OCI-LY3 (cell line): Measurements from ENCODE around the gene RTTN.

Experiments used
- H2AFZ ChIP-seq: fragments of 200-600, 300-600 bp; shearing (Covaris generic); 2 replicates; pipeline ENCODE4 v1.6.0; 2014; ENCODE audit warnings: antibody characterized with exemption, low read depth, low read length
- H3K27ac ChIP-seq: fragments of 200-600, 300-600 bp; sonication (generic); 2 replicates; pipeline ENCODE4 v1.5.1; 2014; ENCODE audit warnings: mild to moderate bottlenecking, low read length, moderate library complexity, mixed read lengths
- H3K27me3 ChIP-seq: fragments of 200-600, 300-600 bp; sonication (generic); 2 replicates; pipeline ENCODE4 v1.6.1; 2014; ENCODE audit warnings: low read depth, low read length, mixed read lengths
- H3K36me3 ChIP-seq: fragments of 200-600, 300-600 bp; sonication (generic); replicated peaks from 2 replicates; pipeline ENCODE3; 2014; ENCODE audit warnings: low read depth, low read length, mixed read lengths
- H3K4me1 ChIP-seq: fragments of 300-600, 200-600 bp; sonication (generic); 2 replicates; pipeline ENCODE4 v1.6.1; 2014; ENCODE audit warnings: low read length, mixed read lengths
- H3K4me2 ChIP-seq: fragments of 200-600, 300-600 bp; sonication (generic); 2 replicates; pipeline ENCODE4 v1.6.1; 2014; ENCODE audit warnings: low read length, mixed read lengths
- H3K4me3 ChIP-seq: fragments of 300-600, 200-600 bp; sonication (generic); 2 replicates; pipeline ENCODE4 v1.5.1; 2014; ENCODE audit warnings: antibody characterized with exemption, mild to moderate bottlenecking, low read length, moderate library complexity
- H3K79me2 ChIP-seq: fragments of 300-600, 200-600 bp; shearing (Covaris generic); 2 replicates; pipeline ENCODE4 v1.6.1; 2014; ENCODE audit warnings: mild to moderate bottlenecking, low read length, mixed read lengths
- H3K9ac ChIP-seq: fragments of 300-600, 200-600 bp; shearing (Covaris generic); 2 replicates; pipeline ENCODE4 v1.6.0; 2014; ENCODE audit warnings: mild to moderate bottlenecking, low read length, moderate library complexity
- H3K9me3 ChIP-seq: fragments of 200-600, 300-600 bp; shearing (Covaris generic); 2 replicates; pipeline ENCODE4 v1.6.1; 2014; ENCODE audit warnings: low read length, mixed read lengths; ENCODE audit not compliant: insufficient read depth
- H4K20me1 ChIP-seq: fragments of 200-600, 300-600 bp; sonication (generic); 2 replicates; pipeline ENCODE4 v1.6.1; 2016; ENCODE audit warnings: low read length, mixed read lengths; ENCODE audit not compliant: insufficient read depth
- CTCF ChIP-seq: fragments of 200-600, 300-600 bp; sonication (generic); IDR thresholded peaks from 2 replicates; pipeline ENCODE4 v1.5.1; 2014; ENCODE audit warnings: antibody characterized with exemption, low read length, low read depth
- EZH2phosphoT487 ChIP-seq: fragments of 200-600 bp; shearing (Covaris generic); IDR thresholded peaks from 2 replicates; pipeline ENCODE4 v1.6.1; 2018; ENCODE audit warnings: antibody characterized with exemption, mixed run types, low read depth

Gene RTTN

GRCh38 chr18:70021498-70021897, 184.0 kb downstream of the RTTN start:
- Histone ChIP-seq H3K36me3 (peaks cover 82% of the 10 kb centered on the region), H3K27ac (no peak overlapping the region), H3K9me3 (no peaks in the 10 kb centered on the region), H3K4me2 (no peak overlapping the region), H3K4me1 (no peaks in the 10 kb centered on the region), H2AFZ (no peak overlapping the region), H4K20me1 (no peaks in the 10 kb centered on the region), H3K79me2 (no peaks in the 10 kb centered on the region), H3K27me3 (no peaks in the 10 kb centered on the region), H3K4me3 (no peak overlapping the region), H3K9ac (no peak overlapping the region)
- TF ChIP-seq CTCF (no peak), EZH2phosphoT487 (no peak)

- H3K79me2 ChIP-seq, result no peaks in the 10 kb centered on the region
- TF ChIP-seq EZH2phosphoT487 (no peak), CTCF (no peak)
- H3K4me1 ChIP-seq, result no peaks in the 10 kb centered on the region
- H2AFZ ChIP-seq, result no peak overlapping the region
- H3K9ac ChIP-seq, result no peak overlapping the region
- no peak overlapping the region for H3K4me3 ChIP-seq
- H4K20me1 ChIP-seq, result no peaks in the 10 kb centered on the region
- H3K9me3 ChIP-seq, result no peaks in the 10 kb centered on the region
- H3K36me3 ChIP-seq, result peaks cover 83% of the 10 kb centered on the region
- H3K27ac ChIP-seq, result no peak overlapping the region
- H3K4me2 ChIP-seq, result no peak overlapping the region
- no peaks in the 10 kb centered on the region for H3K27me3 ChIP-seq
Observed at GRCh38 chr18:70021043-70021442, 184.4 kb downstream of the RTTN start.

GRCh38 chr18:70019991-70020390, 185.5 kb downstream of the RTTN start:
- no peak overlapping the region for H3K27ac ChIP-seq
- H4K20me1 ChIP-seq, result no peaks in the 10 kb centered on the region
- H3K9ac ChIP-seq, result no peak overlapping the region
- H3K27me3 ChIP-seq, result no peaks in the 10 kb centered on the region
- H2AFZ ChIP-seq, result no peak overlapping the region
- peaks cover 85% of the 10 kb centered on the region for H3K36me3 ChIP-seq
- H3K9me3 ChIP-seq, result no peaks in the 10 kb centered on the region
- H3K4me1 ChIP-seq, result no peaks in the 10 kb centered on the region
- H3K4me3 ChIP-seq, result no peak overlapping the region
- no peak overlapping the region for H3K4me2 ChIP-seq
- no peaks in the 10 kb centered on the region for H3K79me2 ChIP-seq
- TF ChIP-seq CTCF, result no peak

- Histone ChIP-seq H3K79me2 (no peaks in the 10 kb centered on the region), H3K9me3 (no peaks in the 10 kb centered on the region), H3K36me3 (peaks cover 77% of the 10 kb centered on the region), H3K9ac (no peak overlapping the region), H3K27me3 (no peaks in the 10 kb centered on the region), H3K4me3 (no peak overlapping the region), H2AFZ (no peak overlapping the region), H3K4me2 (no peak overlapping the region), H3K27ac (no peak overlapping the region), H3K4me1 (no peaks in the 10 kb centered on the region), H4K20me1 (no peaks in the 10 kb centered on the region)
- TF ChIP-seq CTCF, result no peak
- TF ChIP-seq EZH2phosphoT487, result no peak
Observed at GRCh38 chr18:70019136-70019535, 186.4 kb downstream of the RTTN start.
